NCI-H524 treated with DMSO at 0.1 percent for 48 hours (cell line): ENCODE results near the gene TXNL1.

ENCODE experiments used
- DNase-seq: peaks from one replicate; lab custom pipeline; 2025; lab: John Stamatoyannopoulos, UW

Gene TXNL1

GRCh38 chr18:56569416-56569815 lies 69.0 kb downstream of the TXNL1 start:
- DNase-seq = no peak

GRCh38 chr18:56568986-56569385 lies 69.4 kb downstream of the TXNL1 start:
- no peak for DNase-seq

- no peak for DNase-seq
Observed at GRCh38 chr18:56565551-56566345, 72.6 kb downstream of the TXNL1 start.

- DNase-seq = no peak
Observed at GRCh38 chr18:56565046-56565445, 73.3 kb downstream of the TXNL1 start.

GRCh38 chr18:56563568-56563967 lies 74.8 kb downstream of the TXNL1 start:
- DNase-seq = peak; percentile 76

DNA sequence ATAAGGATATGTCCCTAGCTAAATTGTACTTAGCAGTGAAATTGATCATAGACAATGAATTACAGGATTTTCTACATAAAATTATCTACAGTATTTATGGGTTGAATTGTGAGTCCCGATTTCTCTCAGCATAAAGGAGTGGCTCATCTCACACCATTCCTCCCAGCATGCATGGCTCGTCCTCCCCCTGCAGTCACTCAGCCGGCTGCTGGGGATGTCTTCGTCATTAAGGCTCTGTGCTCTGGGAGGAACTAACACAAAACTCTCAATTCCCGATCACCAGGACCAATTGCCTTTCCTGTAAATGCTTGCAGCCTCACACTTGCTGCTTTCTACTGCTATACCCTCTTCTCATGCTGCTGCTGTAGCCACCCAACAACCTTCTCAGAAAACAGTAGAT lies 75.9 kb downstream of the TXNL1 start:
- DNase-seq = no peak

- no peak for DNase-seq
Observed at GRCh38 chr18:56560992-56561391, 77.4 kb downstream of the TXNL1 start.

GRCh38 chr18:56559044-56559443 lies 79.3 kb downstream of the TXNL1 start:
- DNase-seq = no peak

GRCh38 chr18:56556907-56557306 lies 81.5 kb downstream of the TXNL1 start:
- DNase-seq = no peak

GRCh38 chr18:56550121-56550520 lies 88.3 kb downstream of the TXNL1 start:
- DNase-seq = no peak
